Kidney capillary endothelial cell (primary cell): ENCODE measurements around the gene AFF2.

Source experiments
- DNase-seq: peaks from one replicate; pipeline ENCODE4 v3.0.0-alpha.2; 2018; ENCODE audit warnings: low spot score

The AFF2 gene

GRCh38 chrX:148929686-148930085, 429.3 kb downstream of the AFF2 start:
- DNase-seq, result no peak

DNA sequence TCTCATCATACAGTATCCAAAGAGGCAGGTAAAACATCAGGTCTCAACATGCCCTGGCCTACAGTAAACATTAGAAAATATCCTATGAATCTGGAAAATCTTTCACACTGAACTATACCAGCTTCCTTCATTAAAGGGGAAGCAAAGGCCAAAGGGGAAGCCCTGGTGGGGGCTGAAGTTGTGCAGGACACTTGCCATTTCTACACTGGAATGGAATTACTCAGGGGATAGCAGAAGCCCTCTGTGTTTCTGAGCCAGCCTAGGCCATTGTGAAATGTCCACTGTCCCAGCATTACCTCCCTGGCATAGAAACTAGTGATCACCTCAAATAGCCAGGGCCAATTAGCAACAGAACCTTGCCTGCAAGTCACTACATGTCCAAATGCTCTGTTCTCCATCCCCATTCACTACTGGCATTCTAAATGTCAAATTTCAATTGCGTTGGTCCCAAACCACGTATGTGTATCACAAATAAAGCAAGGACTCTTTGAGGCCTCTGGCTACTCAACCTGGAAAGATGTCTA, 429.9 kb downstream of the AFF2 start:
- DNase-seq, result no peak

DNA sequence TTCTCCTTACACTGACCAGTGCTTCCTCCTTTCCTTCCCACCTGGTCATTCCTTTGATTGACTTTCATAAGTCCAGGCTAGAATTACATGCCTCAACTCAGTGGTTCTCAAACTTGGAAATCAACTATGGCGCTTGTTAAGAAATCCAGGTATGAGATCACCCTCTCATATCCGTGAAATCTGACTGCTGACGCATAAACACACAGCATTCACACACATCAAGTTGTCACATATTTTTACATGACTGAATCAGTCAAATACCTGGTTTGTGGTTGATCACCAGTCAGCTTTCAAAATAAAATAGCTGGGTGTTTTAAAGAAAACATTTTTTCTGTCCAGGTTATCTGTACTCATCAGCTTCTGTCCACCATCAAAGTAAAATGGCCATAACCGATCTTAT, 433.5 kb downstream of the AFF2 start:
- DNase-seq, result no peak

DNA sequence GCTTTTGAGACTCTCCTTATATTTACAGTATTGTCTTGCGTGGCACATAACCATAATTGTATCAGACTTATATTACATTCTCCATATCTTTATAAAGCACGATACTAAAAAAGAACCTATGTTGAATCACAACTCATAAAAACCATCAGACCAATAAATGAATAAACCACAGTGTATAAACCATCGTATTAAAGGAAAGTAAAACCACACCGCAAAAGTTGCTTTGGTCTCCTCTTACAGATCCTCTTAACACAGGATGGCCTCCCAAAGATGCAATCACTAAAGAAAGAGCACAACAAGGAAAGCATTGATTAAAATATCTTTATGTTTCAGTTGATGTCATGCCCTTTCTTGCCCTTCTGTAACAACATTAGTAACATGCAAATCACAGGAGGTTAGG, 437.9 kb downstream of the AFF2 start:
- no peak for DNase-seq

- no peak for DNase-seq
These were observed 440.1 kb downstream of the AFF2 start for GRCh38 chrX:148940411-148940996.

DNA sequence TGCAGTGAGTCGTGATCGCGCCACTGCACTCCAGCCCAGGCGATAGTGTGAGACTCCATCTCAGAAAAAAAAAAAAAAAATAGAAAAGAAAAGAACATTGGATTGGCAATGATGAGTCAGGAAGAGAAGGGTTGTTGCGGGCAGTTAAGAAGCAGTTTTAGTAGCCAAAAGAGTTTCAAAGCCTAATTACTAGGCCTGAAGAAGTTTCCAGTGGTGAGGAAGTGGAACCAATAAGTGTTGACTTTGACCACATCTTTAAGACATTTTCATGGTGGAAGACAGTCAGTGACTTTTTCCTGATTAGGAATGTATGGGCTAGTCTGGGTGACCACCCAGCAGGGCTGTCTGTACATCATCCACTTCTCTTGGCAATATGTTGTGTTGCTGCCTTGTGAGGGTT, 442.3 kb downstream of the AFF2 start:
- no peak for DNase-seq

- DNase-seq, result no peak
These were observed 447.1 kb downstream of the AFF2 start for GRCh38 chrX:148947399-148947975.

DNA sequence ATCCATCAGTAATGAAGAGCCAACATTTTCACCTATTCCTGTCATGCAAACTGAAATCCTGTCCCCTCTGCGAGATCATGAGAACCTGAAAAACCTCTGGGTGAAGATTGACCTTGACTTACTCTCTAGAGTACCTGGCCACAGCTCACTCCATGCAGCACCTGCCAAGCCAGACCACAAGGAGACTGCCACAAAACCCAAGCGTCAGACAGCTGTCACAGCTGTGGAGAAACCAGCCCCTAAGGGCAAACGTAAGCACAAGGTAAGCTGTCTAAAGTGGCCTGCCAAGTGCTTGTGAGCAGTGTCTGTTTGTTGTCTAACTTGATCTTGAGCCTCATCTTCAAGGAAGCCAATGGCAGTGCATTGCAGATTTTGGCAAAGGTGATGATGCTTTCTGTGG, 455.9 kb downstream of the AFF2 start:
- DNase-seq, result no peak

DNA sequence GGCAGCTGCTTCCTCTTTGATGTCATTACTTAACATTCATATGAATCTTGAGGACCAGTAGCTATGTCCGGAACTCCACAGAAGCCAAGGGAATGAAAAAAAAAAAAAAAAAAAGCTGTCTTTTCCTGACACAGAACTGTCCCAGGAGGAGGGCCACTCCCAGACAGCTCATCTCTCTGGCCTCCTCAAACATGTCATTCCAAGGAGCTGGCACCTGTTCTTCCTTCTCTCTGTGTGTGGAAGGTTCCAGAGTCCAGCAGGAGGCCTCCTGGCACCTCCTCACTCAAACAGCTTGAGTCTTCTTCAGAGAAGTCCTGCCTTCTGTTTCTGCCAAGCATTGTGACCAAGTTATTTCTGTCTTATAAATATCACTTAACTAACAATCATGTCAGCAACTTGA, 458.5 kb downstream of the AFF2 start:
- no peak for DNase-seq

GRCh38 chrX:148960060-148960459, 459.6 kb downstream of the AFF2 start:
- peak; percentile 0 for DNase-seq

GRCh38 chrX:148961985-148962384, 461.6 kb downstream of the AFF2 start:
- DNase-seq, result no peak

GRCh38 chrX:148976571-148977400, 476.4 kb downstream of the AFF2 start:
- no peak for DNase-seq

- DNase-seq, result no peak
These were observed 479.4 kb downstream of the AFF2 start for GRCh38 chrX:148979786-148980185.

GRCh38 chrX:148984238-148984637, 483.8 kb downstream of the AFF2 start:
- no peak for DNase-seq

DNA sequence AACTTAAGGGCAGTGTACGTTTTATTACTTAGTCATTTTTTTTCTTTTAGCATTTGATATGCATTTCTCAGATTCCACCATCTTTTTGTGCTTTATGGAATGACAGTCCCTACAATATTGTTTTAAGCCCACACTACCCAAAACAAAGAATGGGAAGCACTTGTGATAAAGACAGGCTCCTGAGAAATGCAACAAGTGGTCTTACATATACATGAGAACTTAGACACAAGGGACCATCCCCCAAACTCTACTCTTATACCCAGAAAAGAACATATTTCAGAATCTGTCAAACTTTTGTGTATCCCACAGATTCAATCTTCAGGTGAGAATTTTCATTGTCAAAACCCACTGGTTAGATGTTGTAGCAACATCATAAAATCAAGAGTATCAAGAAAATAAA, 491.1 kb downstream of the AFF2 start:
- DNase-seq, result no peak

GRCh38 chrX:148995661-148996060, 495.2 kb downstream of the AFF2 start:
- DNase-seq, result no peak

GRCh38 chrX:149002320-149002719, 501.9 kb downstream of the AFF2 start:
- DNase-seq, result no peak

- no peak for DNase-seq
These were observed 503.6 kb downstream of the AFF2 start for GRCh38 chrX:149003863-149004660.

DNA sequence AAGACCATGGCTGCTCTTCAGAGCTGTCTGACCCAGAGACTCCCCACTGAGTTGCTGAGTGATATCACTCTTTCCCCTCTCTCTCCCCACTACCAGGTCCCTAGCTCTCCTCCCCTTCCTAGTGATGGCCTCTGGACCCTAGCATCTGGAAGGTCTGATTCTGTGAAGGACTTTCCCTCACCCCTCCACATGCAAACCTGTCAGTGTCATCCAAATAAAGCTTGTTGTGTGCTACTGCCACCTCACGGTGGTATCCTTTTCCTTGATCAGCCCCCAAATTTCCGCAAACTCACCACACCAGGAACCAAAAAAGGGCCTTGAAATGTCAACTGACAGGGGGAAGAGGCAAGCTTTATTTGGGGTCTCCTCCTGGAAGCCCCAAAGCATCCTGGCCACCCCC, 504.5 kb downstream of the AFF2 start:
- no peak for DNase-seq

DNA sequence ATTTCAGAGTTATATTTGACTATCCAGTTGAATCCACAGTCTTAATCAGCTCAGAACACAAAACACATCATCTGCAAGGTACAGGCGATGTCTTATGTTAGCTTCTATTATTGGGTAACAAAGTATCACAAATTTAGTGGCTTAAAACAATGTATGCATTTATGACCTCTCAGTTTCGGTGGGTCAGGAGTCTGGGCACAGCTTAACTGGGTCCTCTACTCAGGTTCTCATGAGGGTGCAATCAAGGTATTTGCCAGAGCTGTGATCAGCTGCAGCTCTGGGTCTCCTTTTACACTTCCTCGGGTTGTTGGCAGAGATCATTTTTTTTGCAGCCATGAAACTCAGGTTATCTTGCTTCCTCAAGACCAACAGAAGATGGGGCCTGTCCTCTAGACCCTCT, 505.8 kb downstream of the AFF2 start:
- no peak for DNase-seq

DNA sequence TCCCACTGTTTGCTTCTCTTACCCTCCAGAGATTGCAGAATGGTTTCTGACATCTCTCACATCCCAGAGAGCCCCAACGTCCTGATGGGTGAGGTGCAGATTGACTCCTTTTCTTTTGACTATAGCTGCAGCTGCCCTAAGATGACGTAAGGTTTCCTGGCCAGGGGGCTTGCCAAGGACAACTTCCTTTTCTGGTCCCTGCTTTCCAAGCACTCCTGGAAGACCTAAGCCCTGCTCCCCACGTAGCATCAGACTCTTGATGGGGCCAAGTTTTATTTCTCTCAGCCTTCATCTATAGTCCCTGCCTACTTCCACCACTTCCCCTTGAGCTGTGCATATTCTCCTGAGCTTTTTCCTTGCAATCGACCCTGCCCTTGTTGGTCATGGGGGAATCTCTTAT, 507.0 kb downstream of the AFF2 start:
- no peak for DNase-seq
